CD14-positive monocyte (primary cell): ENCODE measurements around the gene TMUB1. TPM values are rescaled to one million over a fixed set of nuclear protein-coding genes. Genes with fewer than 3 reads are reported as not detected.

ENCODE experiments used
- DNase-seq, 3 donors: peaks; one replicate each; pipeline ENCODE4 v3.0.0-alpha.2; 2011 to 2022
- H2AFZ ChIP-seq: 2 replicates; pipeline ENCODE4 v1.6.0; 2012; ENCODE audit warnings: mild to moderate bottlenecking, low read depth, low read length, inconsistent platforms; ENCODE audit not compliant: insufficient read depth, poor library complexity, severe bottlenecking
- H3K27ac ChIP-seq, 2 donors: 1 replicate in 1 of 2; 2 replicates in 1 of 2; pipeline ENCODE4 v1.5.1; 2012 to 2013; ENCODE audit warnings: low read length in 2 of 2, control low read depth in 1 of 2, inconsistent platforms in 1 of 2, low read depth in 1 of 2, mild to moderate bottlenecking in 1 of 2
- H3K27me3 ChIP-seq, 2 donors: one replicate each; pipeline versions ENCODE4 v1.6.0 to v1.6.1; 2011 to 2013; ENCODE audit warnings: low read length in 2 of 2; ENCODE audit not compliant: control insufficient read depth in 2 of 2, insufficient read depth in 2 of 2
- H3K36me3 ChIP-seq, 2 donors: replicated peaks in 1 of 2; 1 replicate in 1 of 2; 2 replicates in 1 of 2; pipeline versions ENCODE4 v1.5.1 to v1.6.1; 2012 to 2013; ENCODE audit warnings: low read length in 2 of 2, control low read depth in 1 of 2, inconsistent platforms in 1 of 2, mild to moderate bottlenecking in 1 of 2; ENCODE audit not compliant: insufficient read depth in 2 of 2, control insufficient read depth in 1 of 2
- H3K4me1 ChIP-seq, 2 donors: 1 replicate in 1 of 2; 2 replicates in 1 of 2; pipeline versions ENCODE4 v1.5.1 to v1.6.1; 2012 to 2013; ENCODE audit warnings: low read length in 2 of 2, control low read depth in 1 of 2, inconsistent platforms in 1 of 2, mild to moderate bottlenecking in 1 of 2, moderate library complexity in 1 of 2; ENCODE audit not compliant: insufficient read depth in 2 of 2, control insufficient read depth in 1 of 2
- H3K4me2 ChIP-seq: replicated peaks from 2 replicates; pipeline ENCODE3; 2012; ENCODE audit warnings: low read length, moderate library complexity, mild to moderate bottlenecking; ENCODE audit not compliant: poor library complexity, severe bottlenecking; ENCODE audit errors: extremely low read depth
- H3K4me3 ChIP-seq, 3 experiments: fragments of 200-600 bp in 1 of 3; sonication (generic) in 1 of 3; replicated peaks in 1 of 3; 1 replicate in 2 of 3; 2 replicates in 1 of 3; pipeline ENCODE4 v1.5.1; 2011 to 2013; ENCODE audit warnings: low read length in 3 of 3, mild to moderate bottlenecking in 3 of 3, control low read depth in 2 of 3, low read depth in 2 of 3, inconsistent platforms in 1 of 3, moderate library complexity in 1 of 3
- H3K79me2 ChIP-seq: 2 replicates; pipeline ENCODE4 v1.6.0; 2012; ENCODE audit warnings: mild to moderate bottlenecking, control low read depth, inconsistent platforms, low read length, moderate library complexity; ENCODE audit not compliant: insufficient read depth
- H3K9ac ChIP-seq: 2 replicates; pipeline ENCODE4 v1.6.0; 2017; ENCODE audit warnings: low read length, mild to moderate bottlenecking; ENCODE audit not compliant: insufficient read depth, poor library complexity, severe bottlenecking
- H3K9me3 ChIP-seq, 2 donors: replicated peaks in 1 of 2; 1 replicate in 1 of 2; 2 replicates in 1 of 2; pipeline versions ENCODE4 v1.5.1 to v1.6.1; 2012 to 2013; ENCODE audit warnings: low read length in 2 of 2, control low read depth in 1 of 2; ENCODE audit not compliant: control insufficient read depth in 1 of 2, insufficient read depth in 1 of 2
- H4K20me1 ChIP-seq: 2 replicates; pipeline ENCODE4 v1.6.0; 2012; ENCODE audit warnings: mild to moderate bottlenecking, low read length, control low read depth, moderate library complexity; ENCODE audit not compliant: insufficient read depth
- H3K27ac Mint-ChIP-seq, 7 donors: one replicate each; pipeline ENCODE4 v1.8.0; 2020; ENCODE audit warnings: mild to moderate bottlenecking in 7 of 7, mixed read lengths in 7 of 7, moderate library complexity in 6 of 7, inconsistent platforms in 2 of 7
- H3K27me3 Mint-ChIP-seq, 3 donors: one replicate each; pipeline ENCODE4 v1.8.0; 2021 to 2022; ENCODE audit warnings: low read depth in 3 of 3, mild to moderate bottlenecking in 3 of 3, mixed read lengths in 3 of 3, moderate library complexity in 3 of 3, inconsistent platforms in 1 of 3
- H3K36me3 Mint-ChIP-seq, 2 donors: one replicate each; pipeline ENCODE4 v1.8.0; 2020; ENCODE audit warnings: mixed read lengths in 2 of 2, inconsistent platforms in 1 of 2, mild to moderate bottlenecking in 1 of 2
- H3K4me1 Mint-ChIP-seq: one replicate; pipeline ENCODE4 v1.8.0; 2020; ENCODE audit warnings: mild to moderate bottlenecking, mixed read lengths
- H3K4me3 Mint-ChIP-seq, 2 donors: one replicate each; pipeline ENCODE4 v1.8.0; 2020; ENCODE audit warnings: mild to moderate bottlenecking in 2 of 2, mixed read lengths in 2 of 2, moderate library complexity in 1 of 2
- H3K9me3 Mint-ChIP-seq, 7 donors: one replicate each; pipeline ENCODE4 v1.8.0; 2020 to 2022; ENCODE audit warnings: mixed read lengths in 7 of 7, mild to moderate bottlenecking in 6 of 7, moderate library complexity in 6 of 7, inconsistent platforms in 2 of 7
- WGBS: methylation state at CpG from one replicate; pipeline ENCODE4 v1.1.5; 2013; ENCODE audit warnings: missing lambda C conversion rate; ENCODE audit not compliant: insufficient coverage; 5-methylcytosine and 5-hydroxymethylcytosine counted together
- intact Hi-C, 2 donors: fragments of 100-400 bp; cut with micrococcal nuclease; formaldehyde crosslinking; loops; one replicate each; pipeline versions ENCODE4 v1.15.0 to v1.15.1; 2023
- polyA plus RNA-seq, 3 donors: library from polyadenylated mRNA; depleted of rRNA in 1 of 3; unstranded in 2 of 3; stranded (reverse) in 1 of 3; fragments of 300-500 nt in 2 of 3; fragments of >200 nt in 1 of 3; fragmentation: Illumina TruSeq in 2 of 3; gene quantifications; 1 replicate in 2 of 3; 2 replicates in 1 of 3; pipeline ENCODE4 v1.2.3, GENCODE V29; 2012 to 2021
- TF ChIP-seq, protein P1 (sequence below): fragments of 200-600 bp; IDR thresholded peaks from one replicate; pipeline ENCODE4 v1.8.0; 2022; ENCODE audit warnings: antibody characterized with exemption, mild to moderate bottlenecking

TMUB1 gene
- polyA plus RNA-seq, 3 donors, result 17.4 to 28.2 (median 19.8) TPM

DNA sequence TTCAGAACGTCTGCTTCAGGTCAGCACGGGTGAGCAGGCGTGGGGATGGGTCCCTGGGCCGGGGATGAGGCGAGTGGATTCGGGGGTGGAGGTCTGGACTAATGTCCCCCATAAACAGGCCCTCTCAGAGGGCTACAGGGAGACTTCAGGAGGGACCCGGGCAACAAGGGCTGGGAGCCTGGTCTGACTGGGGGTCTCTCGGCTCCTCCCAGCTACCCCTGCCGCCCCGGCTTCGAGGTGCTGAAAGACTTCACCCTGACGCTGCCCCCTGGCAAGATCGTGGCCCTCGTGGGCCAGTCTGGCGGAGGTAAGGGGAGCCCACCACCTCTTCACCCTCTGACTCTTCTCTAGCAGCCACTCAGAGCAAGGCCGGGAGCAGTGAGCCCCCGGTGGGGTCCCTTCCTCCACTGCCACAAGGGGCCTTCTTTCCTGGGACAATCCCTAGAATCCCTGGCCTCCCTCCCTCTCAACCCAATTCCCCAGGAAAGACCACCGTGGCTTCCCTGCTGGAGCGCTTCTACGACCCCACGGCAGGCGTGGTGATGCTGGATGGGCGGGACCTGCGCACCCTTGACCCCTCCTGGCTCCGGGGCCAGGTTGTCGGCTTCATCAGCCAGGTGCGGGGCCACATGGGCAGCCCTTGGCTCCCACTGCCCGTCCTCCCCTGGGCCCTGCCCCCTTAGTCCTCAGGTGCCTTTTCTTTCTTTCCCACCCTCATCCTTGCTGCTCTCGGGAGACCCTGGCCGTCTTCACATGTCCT, 42.5 kb downstream of the TMUB1 start:
- H3K27ac Mint-ChIP-seq, result peak overlapping the region in 2 of 7 donors; percentile 56 to 74

DNA sequence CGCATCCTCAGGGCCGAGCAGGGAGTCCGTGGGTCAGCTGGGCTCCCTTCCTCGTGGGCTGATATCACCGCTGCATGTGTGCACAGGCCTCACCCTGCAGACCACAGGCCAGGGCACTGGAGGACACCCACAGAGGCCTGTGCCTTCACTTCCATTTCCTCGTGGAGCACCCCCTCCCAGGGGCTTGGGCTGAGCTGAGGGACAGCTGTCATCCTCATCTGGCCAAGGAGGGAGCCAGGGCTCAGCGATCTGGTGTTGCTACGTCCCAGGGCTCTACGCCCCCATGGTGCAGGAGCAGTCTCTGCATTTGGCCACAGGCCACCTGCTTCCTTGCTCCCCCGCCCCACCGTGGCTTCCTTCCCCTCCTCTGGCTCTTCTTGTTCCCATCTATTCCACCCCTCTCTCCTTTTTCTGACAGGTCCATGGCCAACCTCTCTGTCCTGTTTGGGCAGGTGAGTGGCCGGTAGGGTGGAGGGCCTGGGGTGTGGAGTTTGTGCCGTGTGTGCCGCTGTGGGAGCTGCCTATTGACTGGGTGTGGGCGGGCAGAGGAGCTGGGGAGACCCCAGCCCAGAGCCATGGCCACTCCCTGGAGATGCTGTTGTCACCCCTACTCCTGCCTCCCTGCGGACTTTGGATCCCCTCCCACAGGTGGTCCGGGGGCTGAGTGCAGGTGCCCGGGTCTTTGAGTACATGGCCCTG, 43.3 kb downstream of the TMUB1 start:
- intact Hi-C loops, result loop anchor here in 1 of 2 donors (10.0 kb wide), 1 partner anchor 55 kb away; no protein-coding TSS in a partner anchor
- WGBS, result 56% methylated on average over 13 of the region's 18 CpGs
- no peaks in the 10 kb centered on the region for H3K79me2 ChIP-seq
- H3K36me3 ChIP-seq, result peaks cover 20 to 26% of the 10 kb centered on the region in 2 donors
- no peaks in the 10 kb centered on the region for H3K27me3 ChIP-seq
- DNase-seq, result peak in 1 of 3 donors; percentile 17
- H3K27ac ChIP-seq, result peak overlapping the region in 1 of 2 donors; percentile 11
- Mint-ChIP-seq H3K27ac (peak overlapping the region in 4 of 7 donors; percentile 48 to 84 (median 78)), H3K36me3 (peaks cover 20 to 46% of the 10 kb centered on the region in 2 donors), H3K4me3 (peak overlapping the region in 1 of 2 donors; percentile 24), H3K4me1 (peaks cover 17% of the 10 kb centered on the region), H3K9me3 (peaks cover 0 to 2% (median 0%) of the 10 kb centered on the region in 7 donors), H3K27me3 (peaks cover 0 to 6% (median 0%) of the 10 kb centered on the region in 3 donors)
- H3K4me3 ChIP-seq, result no peak overlapping the region
- H3K9me3 ChIP-seq, result no peaks in the 10 kb centered on the region
- no peaks in the 10 kb centered on the region for H4K20me1 ChIP-seq
- no peak overlapping the region for H2AFZ ChIP-seq
- no peak overlapping the region for H3K4me2 ChIP-seq
- TF ChIP-seq, protein P1, sequence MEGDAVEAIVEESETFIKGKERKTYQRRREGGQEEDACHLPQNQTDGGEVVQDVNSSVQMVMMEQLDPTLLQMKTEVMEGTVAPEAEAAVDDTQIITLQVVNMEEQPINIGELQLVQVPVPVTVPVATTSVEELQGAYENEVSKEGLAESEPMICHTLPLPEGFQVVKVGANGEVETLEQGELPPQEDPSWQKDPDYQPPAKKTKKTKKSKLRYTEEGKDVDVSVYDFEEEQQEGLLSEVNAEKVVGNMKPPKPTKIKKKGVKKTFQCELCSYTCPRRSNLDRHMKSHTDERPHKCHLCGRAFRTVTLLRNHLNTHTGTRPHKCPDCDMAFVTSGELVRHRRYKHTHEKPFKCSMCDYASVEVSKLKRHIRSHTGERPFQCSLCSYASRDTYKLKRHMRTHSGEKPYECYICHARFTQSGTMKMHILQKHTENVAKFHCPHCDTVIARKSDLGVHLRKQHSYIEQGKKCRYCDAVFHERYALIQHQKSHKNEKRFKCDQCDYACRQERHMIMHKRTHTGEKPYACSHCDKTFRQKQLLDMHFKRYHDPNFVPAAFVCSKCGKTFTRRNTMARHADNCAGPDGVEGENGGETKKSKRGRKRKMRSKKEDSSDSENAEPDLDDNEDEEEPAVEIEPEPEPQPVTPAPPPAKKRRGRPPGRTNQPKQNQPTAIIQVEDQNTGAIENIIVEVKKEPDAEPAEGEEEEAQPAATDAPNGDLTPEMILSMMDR, result no peak
- no peak overlapping the region for H3K9ac ChIP-seq
- peaks cover 10 to 15% of the 10 kb centered on the region in 2 donors for H3K4me1 ChIP-seq

More for the DNA sequence above, 42.5 kb downstream of the TMUB1 start:
- H3K4me1 ChIP-seq, result peaks cover 10 to 15% of the 10 kb centered on the region in 2 donors
- no peaks in the 10 kb centered on the region for H3K79me2 ChIP-seq
- no peak overlapping the region for H3K4me2 ChIP-seq
- no peak overlapping the region for H3K9ac ChIP-seq
- TF ChIP-seq, protein P1, result no peak
- no peaks in the 10 kb centered on the region for H4K20me1 ChIP-seq
- no peaks in the 10 kb centered on the region for H3K9me3 ChIP-seq
- no peak for DNase-seq
- intact Hi-C loops, result no loop called here
- H3K27ac ChIP-seq, result no peak overlapping the region
- no peak overlapping the region for H3K4me3 ChIP-seq
- no peaks in the 10 kb centered on the region for H3K27me3 ChIP-seq
- Mint-ChIP-seq H3K36me3 (peaks cover 19 to 44% of the 10 kb centered on the region in 2 donors), H3K27me3 (peaks cover 0 to 6% (median 0%) of the 10 kb centered on the region in 3 donors), H3K4me1 (peaks cover 17% of the 10 kb centered on the region), H3K9me3 (peaks cover 0 to 2% (median 0%) of the 10 kb centered on the region in 7 donors), H3K4me3 (no peak overlapping the region)
- peaks cover 13 to 18% of the 10 kb centered on the region in 2 donors for H3K36me3 ChIP-seq
- WGBS, result 96% methylated on average over 26 of the region's 30 CpGs
- H2AFZ ChIP-seq, result no peak overlapping the region
